Tibial nerve (tissue), 4 donors: ENCODE data around the gene PDCD11. TPM values are rescaled to one million over a fixed set of nuclear protein-coding genes. Genes with fewer than 3 reads are reported as not detected.
A peak's percentile ranks its signal among the peaks of the same experiment; 100 is the strongest.
"Not testable (repeated sequence)": the region's sequence is repeated elsewhere in the genome, so short reads cannot be mapped to it uniquely, and the experiment has no call there.

ENCODE experiments used
- DNase-seq, 2 donors: peaks; one replicate each; pipeline ENCODE4 v3.0.0-alpha.2; 2019; ENCODE audit warnings: low spot score in 2 of 2
- H3K27ac ChIP-seq, 4 donors: fragments of 200-600 bp; sonication (generic) in 3 of 4; one replicate each; pipeline ENCODE4 v1.5.1; 2017 to 2019; ENCODE audit warnings: mild to moderate bottlenecking in 1 of 4
- H3K27me3 ChIP-seq, 2 donors: fragments of 200-600 bp; sonication (generic) in 1 of 2; one replicate each; pipeline versions ENCODE4 v1.5.1 to v1.6.0; 2017 to 2019
- H3K36me3 ChIP-seq, 3 donors: fragments of 200-600 bp; sonication (generic); one replicate each; pipeline ENCODE4 v1.5.1; 2018 to 2019
- H3K4me1 ChIP-seq, 4 donors: fragments of 200-600 bp; sonication (generic) in 3 of 4; one replicate each; pipeline ENCODE4 v1.5.1; 2017 to 2019
- H3K4me3 ChIP-seq, 4 donors: fragments of 200-600 bp; sonication (generic) in 3 of 4; one replicate each; pipeline ENCODE4 v1.5.1; 2017 to 2019; ENCODE audit warnings: mild to moderate bottlenecking in 1 of 4, moderate library complexity in 1 of 4
- H3K9me3 ChIP-seq, 4 donors: fragments of 200-600 bp; sonication (generic) in 3 of 4; one replicate each; pipeline ENCODE4 v1.5.1; 2017 to 2019
- CTCF ChIP-seq, 5 experiments: fragments of 200-600 bp in 3 of 5; fragments of 450-650 bp in 2 of 5; sonication (generic) in 3 of 5; IDR thresholded peaks; one replicate each; pipeline ENCODE4 v1.5.1; 2016 to 2019; ENCODE audit warnings: antibody characterized with exemption in 5 of 5, mild to moderate bottlenecking in 3 of 5, moderate library complexity in 2 of 5
- EP300 ChIP-seq, 2 donors: sonication (generic); formaldehyde crosslinking; IDR thresholded peaks; one replicate each; pipeline ENCODE4 v1.6.1; 2017; ENCODE audit warnings: antibody characterized with exemption in 2 of 2, mild to moderate bottlenecking in 1 of 2
- POLR2A ChIP-seq, 2 donors: fragments of 450-650 bp; IDR thresholded peaks; one replicate each; pipeline ENCODE4 v1.6.1; 2017; ENCODE audit warnings: antibody characterized with exemption in 2 of 2, mild to moderate bottlenecking in 2 of 2, moderate library complexity in 2 of 2
- WGBS, 2 donors: methylation state at CpG; one replicate each; pipeline ENCODE4 v1.1.5; 2018; 5-methylcytosine and 5-hydroxymethylcytosine counted together
- total RNA-seq, 4 donors: library from RNA; depleted of rRNA; stranded (reverse); fragments of >200 nt; gene quantifications; one replicate each; pipeline ENCODE4 v1.1.0, GENCODE V29; 2016

The PDCD11 gene
- total RNA-seq, 4 donors from 2014 or later: 15.3 to 23.7 (median 17.5) TPM

DNA sequence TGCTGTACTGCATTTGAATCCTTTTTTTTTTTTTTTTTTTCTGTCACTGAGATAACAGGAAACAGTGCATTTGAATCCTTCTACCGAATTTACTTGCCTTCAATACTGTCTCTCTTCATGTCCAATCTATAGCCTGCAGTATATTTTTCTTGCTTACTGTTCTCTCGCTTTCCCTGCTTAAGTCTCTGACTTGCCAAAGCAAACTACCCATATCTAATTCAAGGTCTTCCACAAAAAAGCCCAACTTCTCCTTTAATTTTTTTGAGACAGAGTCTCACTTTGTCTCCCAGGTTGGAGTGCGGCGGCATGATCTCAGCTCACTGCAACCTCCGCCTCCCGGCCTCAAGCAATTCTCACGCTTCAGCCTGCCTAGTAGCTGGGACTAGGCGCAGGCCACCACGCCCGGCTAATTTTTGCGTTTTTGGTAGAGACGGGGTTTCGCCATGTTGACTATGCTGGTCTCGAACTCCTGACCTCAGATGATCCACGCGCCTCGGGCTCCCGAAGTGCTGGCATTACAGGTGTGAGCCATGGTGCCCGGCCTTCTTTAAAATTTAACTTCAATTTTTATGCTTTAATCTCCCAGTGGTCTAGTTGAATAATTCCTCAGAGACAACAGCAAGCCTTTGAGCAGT lies 882 bp downstream of the PDCD11 start:
- Histone ChIP-seq H3K4me3 (peak overlapping the region; percentile 78 to 97 (median 88)), H3K36me3 (peaks cover 0 to 41% (median 5%) of the 10 kb centered on the region in 3 donors), H3K27ac (no peak overlapping the region), H3K27me3 (no peaks in the 10 kb centered on the region), H3K4me1 (peaks cover 0 to 49% (median 21%) of the 10 kb centered on the region in 4 donors), H3K9me3 (no peaks in the 10 kb centered on the region)
- no peak for TF ChIP-seq CTCF (IDR thresholded peaks at IDR 0.05)
- no peak for TF ChIP-seq POLR2A (IDR thresholded peaks at IDR 0.05)
- no peak for TF ChIP-seq EP300 (IDR thresholded peaks at IDR 0.05)
- 53 to 60% methylated on average over 19 of the region's 19 CpGs for WGBS, 2 donors
- DNase-seq: no peak

- H3K4me1 ChIP-seq: no peaks in the 10 kb centered on the region
- no peak overlapping the region for H3K27ac ChIP-seq
- WGBS, 2 donors: 69 to 70% methylated on average over 2 of the region's 2 CpGs
- peaks cover 0 to 99% (median 46%) of the 10 kb centered on the region in 3 donors for H3K36me3 ChIP-seq
- H3K4me3 ChIP-seq: no peak overlapping the region
- no peaks in the 10 kb centered on the region for H3K9me3 ChIP-seq
- no peak for DNase-seq
- TF ChIP-seq CTCF (IDR thresholded peaks at IDR 0.05): no peak
- H3K27me3 ChIP-seq: no peaks in the 10 kb centered on the region
Observed at GRCh38 chr10:103413564-103413963, 17.1 kb downstream of the PDCD11 start.

DNA sequence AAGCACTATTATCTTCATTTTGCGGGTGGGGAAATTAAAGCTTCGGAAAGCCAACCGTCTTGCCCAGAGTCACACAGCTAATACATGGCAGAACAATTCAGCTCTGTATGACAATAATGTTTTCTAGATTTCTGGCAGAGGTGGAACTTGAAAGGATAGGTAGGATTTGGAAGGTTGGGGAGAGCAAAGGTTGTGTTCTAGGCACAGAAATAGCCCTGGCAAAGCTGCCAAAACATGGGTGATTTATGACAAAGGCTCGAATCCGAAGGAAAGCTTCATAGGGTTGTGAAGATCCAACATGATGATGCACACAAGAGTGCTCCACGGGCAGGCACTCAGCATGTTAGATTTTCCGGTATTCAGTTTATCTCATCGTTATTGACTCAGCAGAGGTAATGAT lies 19.2 kb downstream of the PDCD11 start:
- peaks cover 0 to 100% (median 47%) of the 10 kb centered on the region in 3 donors for H3K36me3 ChIP-seq
- TF ChIP-seq CTCF (IDR thresholded peaks at IDR 0.05) (no peak), POLR2A (IDR thresholded peaks at IDR 0.05) (no peak), EP300 (IDR thresholded peaks at IDR 0.05) (no peak)
- H3K4me1 ChIP-seq: no peaks in the 10 kb centered on the region
- no peaks in the 10 kb centered on the region for H3K9me3 ChIP-seq
- H3K27me3 ChIP-seq: no peaks in the 10 kb centered on the region
- no peak overlapping the region for H3K4me3 ChIP-seq
- no peak overlapping the region for H3K27ac ChIP-seq
- 78 to 80% methylated on average over 8 of the region's 8 CpGs for WGBS, 2 donors
- no peak for DNase-seq

DNA sequence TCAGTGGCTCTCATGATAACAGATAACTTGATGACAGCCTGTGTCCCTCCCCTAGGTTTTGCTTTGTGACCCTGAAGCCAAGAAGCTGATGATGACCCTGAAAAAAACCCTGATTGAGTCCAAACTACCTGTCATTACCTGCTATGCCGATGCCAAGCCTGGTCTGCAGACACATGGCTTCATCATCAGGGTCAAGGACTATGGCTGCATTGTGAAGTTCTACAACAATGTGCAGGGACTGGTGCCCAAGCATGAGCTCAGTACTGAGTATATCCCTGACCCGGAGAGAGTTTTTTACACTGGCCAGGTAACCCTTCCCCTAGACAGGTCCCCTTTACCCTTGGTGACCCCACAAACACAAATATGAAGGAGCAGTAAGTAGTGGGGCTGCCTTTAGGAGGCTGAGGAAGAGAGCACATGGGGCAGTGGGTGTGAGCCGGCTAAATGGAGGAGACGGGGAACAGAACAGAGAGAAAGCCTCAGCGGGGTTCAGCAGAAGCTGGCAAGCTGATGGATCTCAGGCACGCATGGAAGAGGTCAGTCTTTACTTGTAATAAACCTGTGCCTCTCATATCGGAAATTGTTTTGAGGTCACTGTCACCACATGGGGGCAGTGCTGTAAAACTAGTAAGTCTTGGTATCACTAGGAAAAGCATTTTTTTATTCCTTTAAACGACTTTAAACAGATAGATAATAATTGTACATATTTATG lies 20.2 kb downstream of the PDCD11 start:
- H3K27ac ChIP-seq: no peak overlapping the region
- DNase-seq: peak; percentile 64 to 93
- H3K36me3 ChIP-seq: peaks cover 0 to 100% (median 56%) of the 10 kb centered on the region in 3 donors
- 44 to 49% methylated on average over 7 to 8 of the region's 8 CpGs for WGBS, 2 donors
- H3K27me3 ChIP-seq: no peaks in the 10 kb centered on the region
- no peaks in the 10 kb centered on the region for H3K9me3 ChIP-seq
- TF ChIP-seq POLR2A (IDR thresholded peaks at IDR 0.05) (no peak), CTCF (IDR thresholded peaks at IDR 0.05) (peak; percentile 47 to 76 (median 56))
- no peaks in the 10 kb centered on the region for H3K4me1 ChIP-seq
- H3K4me3 ChIP-seq: no peak overlapping the region

DNA sequence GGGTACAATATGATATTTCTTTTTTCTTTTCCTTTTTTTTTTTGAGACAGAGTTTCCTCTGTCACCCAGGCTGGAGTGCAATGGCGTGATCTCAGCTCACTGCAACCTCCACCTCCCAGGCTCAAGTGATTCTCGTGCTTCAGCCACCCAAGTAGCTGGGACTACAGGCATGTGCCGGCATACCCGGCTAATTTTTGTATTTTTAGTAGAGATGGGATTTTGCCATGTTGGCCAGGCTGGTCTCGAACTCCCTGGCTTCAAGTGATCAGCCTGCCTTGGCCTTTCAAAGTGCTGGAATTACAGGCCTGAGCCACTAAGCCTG lies 20.7 kb downstream of the PDCD11 start:
- peaks cover 0 to 97% (median 52%) of the 10 kb centered on the region in 3 donors for H3K36me3 ChIP-seq
- H3K4me1 ChIP-seq, DNase-seq, H3K27me3 ChIP-seq, H3K27ac ChIP-seq, H3K9me3 ChIP-seq, H3K4me3 ChIP-seq: not testable (repeated sequence)
- peak in 1 of 5 experiments; percentile 5 for TF ChIP-seq CTCF (IDR thresholded peaks at IDR 0.05)
- WGBS, 2 donors: 86 to 90% methylated on average over 5 of the region's 5 CpGs
